Mesenchymal stem cell (in vitro differentiated cells and primary cell): ENCODE results near the gene FCHSD2.
A peak's percentile ranks its signal among the peaks of the same experiment; 100 is the strongest.

ENCODE experiments used
- DNase-seq: peaks from one replicate; pipeline ENCODE4 v3.0.0-alpha.2; 2013
- H2AFZ ChIP-seq: one replicate; pipeline ENCODE4 v1.6.1; 2013; ENCODE audit warnings: low read depth, mild to moderate bottlenecking, control low read depth, inconsistent platforms, low read length, moderate library complexity
- H2AK5ac ChIP-seq: 2 replicates; pipeline ENCODE4 v1.6.1; 2013; ENCODE audit warnings: low read length, moderate library complexity, mild to moderate bottlenecking, inconsistent platforms; ENCODE audit not compliant: severe bottlenecking
- H2BK120ac ChIP-seq: one replicate; pipeline ENCODE4 v1.6.1; 2013; ENCODE audit warnings: low read depth, mild to moderate bottlenecking, inconsistent platforms, low read length, moderate library complexity
- H2BK12ac ChIP-seq, 2 experiments: one replicate each; pipeline ENCODE4 v1.6.1; 2013; ENCODE audit warnings: inconsistent platforms in 2 of 2, low read length in 2 of 2, mild to moderate bottlenecking in 2 of 2, moderate library complexity in 2 of 2, control low read depth in 1 of 2
- H2BK15ac ChIP-seq: one replicate; pipeline ENCODE4 v1.6.1; 2013; ENCODE audit warnings: mild to moderate bottlenecking, low read depth, inconsistent platforms; ENCODE audit not compliant: poor library complexity, severe bottlenecking
- H2BK5ac ChIP-seq: 2 replicates; pipeline ENCODE4 v1.6.1; 2013; ENCODE audit warnings: low read depth, mild to moderate bottlenecking, low read length, control low read depth, inconsistent platforms; ENCODE audit not compliant: poor library complexity, severe bottlenecking
- H3K14ac ChIP-seq, 2 experiments: one replicate each; pipeline ENCODE4 v1.6.1; 2013; ENCODE audit warnings: inconsistent platforms in 2 of 2, low read length in 2 of 2, control low read depth in 1 of 2, mild to moderate bottlenecking in 1 of 2, moderate library complexity in 1 of 2
- H3K18ac ChIP-seq, 2 experiments: one replicate each; pipeline ENCODE4 v1.6.1; 2013; ENCODE audit warnings: inconsistent platforms in 2 of 2, low read length in 2 of 2, control low read depth in 1 of 2, low read depth in 1 of 2, mild to moderate bottlenecking in 1 of 2
- H3K23ac ChIP-seq, 2 experiments: one replicate each; pipeline ENCODE4 v1.6.1; 2013; ENCODE audit warnings: inconsistent platforms in 2 of 2, low read length in 2 of 2, mild to moderate bottlenecking in 2 of 2, moderate library complexity in 2 of 2, control low read depth in 1 of 2
- H3K27ac ChIP-seq: 2 replicates; pipeline ENCODE4 v1.5.1; 2013; ENCODE audit warnings: mild to moderate bottlenecking, moderate library complexity, low read length, control low read depth, inconsistent platforms; ENCODE audit not compliant: poor library complexity, severe bottlenecking
- H3K27me3 ChIP-seq, 2 experiments: 2 replicates each; pipeline versions ENCODE4 v1.6.1 to v1.7.0; 2013; ENCODE audit warnings: low read length in 2 of 2, mild to moderate bottlenecking in 2 of 2, moderate library complexity in 2 of 2, control low read depth in 1 of 2, inconsistent platforms in 1 of 2; ENCODE audit not compliant: control insufficient read depth in 1 of 2, insufficient read depth in 1 of 2
- H3K36me3 ChIP-seq, 2 experiments: 2 replicates each; pipeline versions ENCODE4 v1.6.1 to v1.7.0; 2013; ENCODE audit warnings: low read length in 2 of 2, control low read depth in 1 of 2, inconsistent platforms in 1 of 2, low read depth in 1 of 2, mild to moderate bottlenecking in 1 of 2; ENCODE audit not compliant: insufficient read depth in 2 of 2, control insufficient read depth in 1 of 2
- H3K4ac ChIP-seq, 2 experiments: one replicate each; pipeline ENCODE4 v1.6.1; 2013; ENCODE audit warnings: inconsistent platforms in 2 of 2, low read length in 2 of 2, mild to moderate bottlenecking in 2 of 2, moderate library complexity in 2 of 2, control low read depth in 1 of 2, low read depth in 1 of 2
- H3K4me1 ChIP-seq: 2 replicates; pipeline ENCODE4 v1.6.1; 2013; ENCODE audit warnings: low read depth, low read length, control low read depth; ENCODE audit not compliant: control insufficient read depth, insufficient read depth
- H3K4me2 ChIP-seq: 2 replicates; pipeline ENCODE4 v1.6.1; 2013; ENCODE audit warnings: low read length, mild to moderate bottlenecking, inconsistent platforms; ENCODE audit not compliant: poor library complexity, severe bottlenecking
- H3K4me3 ChIP-seq, 2 experiments: 2 replicates each; pipeline versions ENCODE4 v1.5.1 to v1.7.0; 2013; ENCODE audit warnings: low read length in 2 of 2, mild to moderate bottlenecking in 2 of 2, control low read depth in 1 of 2, low read depth in 1 of 2; ENCODE audit not compliant: insufficient read depth in 1 of 2
- H3K79me1 ChIP-seq: replicated peaks from 2 replicates; pipeline ENCODE4 v1.6.1; 2013; ENCODE audit warnings: mild to moderate bottlenecking, control low read depth, low read length, inconsistent platforms; ENCODE audit not compliant: poor library complexity, severe bottlenecking
- H3K9ac ChIP-seq: 2 replicates; pipeline ENCODE4 v1.7.0; 2013; ENCODE audit warnings: mild to moderate bottlenecking, low read length, moderate library complexity
- H3K9me3 ChIP-seq: 2 replicates; pipeline ENCODE4 v1.7.0; 2013; ENCODE audit warnings: mild to moderate bottlenecking, low read length; ENCODE audit not compliant: control insufficient read depth
- H4K8ac ChIP-seq: one replicate; pipeline ENCODE4 v1.6.1; 2013; ENCODE audit warnings: inconsistent platforms, mild to moderate bottlenecking, low read length, moderate library complexity
- H4K91ac ChIP-seq: one replicate; pipeline ENCODE4 v1.6.1; 2013; ENCODE audit warnings: mild to moderate bottlenecking, low read length, inconsistent platforms
- WGBS: methylation state at CpG from one replicate; pipeline ENCODE4 v1.1.7; 2013; ENCODE audit warnings: mixed read lengths; 5-methylcytosine and 5-hydroxymethylcytosine counted together

Gene FCHSD2

DNA sequence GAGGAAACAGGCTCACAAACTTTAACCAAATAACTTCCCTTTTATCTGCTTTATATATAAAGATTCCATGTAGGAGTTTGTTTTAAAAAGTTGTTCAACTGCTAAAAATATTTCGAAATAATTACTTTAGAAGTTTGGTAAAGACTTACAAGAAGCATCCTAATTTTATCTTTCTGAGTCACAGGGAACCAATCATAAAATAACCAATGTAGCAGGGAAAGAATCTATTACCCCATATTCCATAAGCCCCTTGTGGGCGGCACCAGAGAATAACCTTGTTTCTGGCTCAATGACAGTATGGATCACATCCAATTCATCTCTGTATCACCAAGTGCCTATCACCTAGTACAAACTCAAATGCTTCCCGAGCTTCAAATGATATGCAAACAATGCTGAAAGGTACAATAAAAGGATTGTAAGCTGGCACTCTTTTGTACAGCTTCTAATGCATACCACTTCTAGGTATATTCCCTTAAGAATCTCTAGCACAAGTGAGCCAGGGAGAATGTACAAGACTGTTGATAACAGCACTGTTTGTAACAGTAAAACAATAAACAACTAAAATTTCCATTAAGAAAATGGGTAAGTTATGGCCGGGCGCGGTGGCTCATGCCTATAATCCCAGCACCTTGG, 169.5 kb downstream of the FCHSD2 start:
- H3K9ac ChIP-seq, result peak overlapping the region; percentile 50
- H3K4me2 ChIP-seq, result no peak overlapping the region
- peaks cover 3% of the 10 kb centered on the region for H3K9me3 ChIP-seq
- peaks cover 13% of the 10 kb centered on the region for H3K79me1 ChIP-seq
- H2BK15ac ChIP-seq, result no peak overlapping the region
- no peak overlapping the region for H2BK120ac ChIP-seq
- H3K27me3 ChIP-seq, result no peaks in the 10 kb centered on the region
- no peak overlapping the region for H2BK12ac ChIP-seq
- no peak overlapping the region for H3K23ac ChIP-seq
- no peaks in the 10 kb centered on the region for H3K36me3 ChIP-seq
- H3K27ac ChIP-seq, result no peak overlapping the region
- H3K4ac ChIP-seq, result no peak overlapping the region
- no peaks in the 10 kb centered on the region for H3K4me1 ChIP-seq
- no peak overlapping the region for H3K18ac ChIP-seq
- peak; percentile 22 for DNase-seq
- H4K8ac ChIP-seq, result no peak overlapping the region
- no peak overlapping the region for H2AFZ ChIP-seq
- H4K91ac ChIP-seq, result no peak overlapping the region
- H2AK5ac ChIP-seq, result no peak overlapping the region
- no peak overlapping the region for H3K14ac ChIP-seq
- no peak overlapping the region for H2BK5ac ChIP-seq
- WGBS, result 100% methylated on average over 1 of the region's 6 CpGs
- no peak overlapping the region for H3K4me3 ChIP-seq

DNA sequence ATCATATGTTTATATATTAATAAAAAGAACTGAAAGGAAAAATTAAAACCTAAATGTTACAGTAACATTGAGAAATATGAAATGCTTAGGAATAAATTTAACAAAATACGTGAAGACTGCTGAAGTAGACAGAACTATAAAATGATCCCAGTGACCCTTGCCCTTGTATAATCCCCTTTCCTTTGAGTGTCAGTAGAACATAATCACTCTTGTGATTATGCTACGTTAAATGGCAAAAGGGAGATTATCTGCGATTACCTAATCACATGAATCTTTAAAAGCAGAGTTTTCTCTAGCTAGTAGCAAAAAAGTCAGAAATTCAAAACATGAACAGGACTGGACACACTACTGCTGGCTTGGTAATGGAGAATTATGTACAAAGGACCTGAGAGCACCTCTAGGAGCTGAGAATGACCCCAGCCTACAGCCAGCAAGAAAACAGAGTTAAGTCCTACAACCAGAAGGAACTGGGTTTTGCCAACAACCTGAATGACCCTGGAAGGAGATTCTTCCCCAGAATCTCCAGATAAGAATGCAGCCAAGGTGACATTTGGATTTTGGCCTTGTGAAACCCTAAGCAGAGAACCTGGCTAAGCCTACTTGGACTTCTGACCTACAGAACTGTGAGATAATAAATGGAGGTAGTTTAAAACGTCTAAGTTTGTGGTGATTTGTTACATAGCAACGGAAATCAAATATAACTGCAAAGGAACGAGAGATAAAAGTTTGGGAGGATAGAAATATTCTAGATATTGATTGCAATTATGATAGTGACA, 170.7 kb downstream of the FCHSD2 start:
- H2BK120ac ChIP-seq, result no peak overlapping the region
- H2BK15ac ChIP-seq, result no peak overlapping the region
- H3K9me3 ChIP-seq, result no peaks in the 10 kb centered on the region
- no peak overlapping the region for H3K27ac ChIP-seq
- peaks cover 12% of the 10 kb centered on the region for H3K79me1 ChIP-seq
- no peak overlapping the region for H3K4me3 ChIP-seq
- no peaks in the 10 kb centered on the region for H3K36me3 ChIP-seq
- H3K14ac ChIP-seq, result no peak overlapping the region
- no peak overlapping the region for H3K23ac ChIP-seq
- H4K8ac ChIP-seq, result no peak overlapping the region
- H3K18ac ChIP-seq, result no peak overlapping the region
- peak overlapping the region; percentile 1 for H3K9ac ChIP-seq
- no peak overlapping the region for H3K4ac ChIP-seq
- H3K4me1 ChIP-seq, result no peaks in the 10 kb centered on the region
- no peak overlapping the region for H4K91ac ChIP-seq
- no peak overlapping the region for H2AK5ac ChIP-seq
- 90% methylated on average over 4 of the region's 6 CpGs for WGBS
- no peak overlapping the region for H2BK5ac ChIP-seq
- H3K27me3 ChIP-seq, result no peaks in the 10 kb centered on the region
- H2BK12ac ChIP-seq, result no peak overlapping the region
- DNase-seq, result no peak
- no peak overlapping the region for H2AFZ ChIP-seq
- no peak overlapping the region for H3K4me2 ChIP-seq

DNA sequence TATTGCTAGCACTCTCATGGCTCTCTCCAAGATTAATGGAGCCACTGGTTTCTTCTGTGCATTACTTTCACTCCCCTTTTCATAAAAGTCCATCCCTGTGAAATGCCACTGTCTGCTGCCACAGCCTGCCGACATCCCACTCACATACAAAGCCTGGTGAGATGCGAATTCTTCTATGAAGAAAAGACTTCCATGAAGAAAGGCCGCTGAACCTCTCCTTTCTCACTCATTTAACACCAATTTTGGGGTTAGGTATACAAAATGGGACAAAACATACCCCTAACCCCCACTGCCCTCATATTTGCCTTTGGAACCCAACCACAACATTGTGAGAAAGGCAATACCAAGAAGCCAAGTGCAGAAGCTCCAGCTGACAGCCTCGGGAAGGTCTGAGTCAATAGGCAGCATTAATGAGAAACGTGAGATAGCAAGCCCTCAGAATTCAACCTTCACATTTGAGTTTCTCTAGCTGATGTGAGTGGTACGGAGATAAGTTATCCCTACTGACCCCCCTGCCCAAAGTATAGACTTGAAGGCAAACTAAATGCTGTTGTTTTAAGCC, 171.5 kb downstream of the FCHSD2 start:
- H3K27ac ChIP-seq, result no peak overlapping the region
- H3K4me2 ChIP-seq, result no peak overlapping the region
- H4K8ac ChIP-seq, result no peak overlapping the region
- no peak overlapping the region for H2BK5ac ChIP-seq
- no peak overlapping the region for H2AFZ ChIP-seq
- DNase-seq, result no peak
- no peaks in the 10 kb centered on the region for H3K27me3 ChIP-seq
- H3K23ac ChIP-seq, result no peak overlapping the region
- H3K36me3 ChIP-seq, result no peaks in the 10 kb centered on the region
- peak overlapping the region in 1 of 2 experiments; percentile 52 for H3K18ac ChIP-seq
- H2AK5ac ChIP-seq, result no peak overlapping the region
- H4K91ac ChIP-seq, result no peak overlapping the region
- peak overlapping the region; percentile 60 for H3K9ac ChIP-seq
- no peak overlapping the region for H3K14ac ChIP-seq
- H2BK12ac ChIP-seq, result no peak overlapping the region
- H3K4me1 ChIP-seq, result no peaks in the 10 kb centered on the region
- peak overlapping the region; percentile 23 for H2BK15ac ChIP-seq
- H3K4me3 ChIP-seq, result no peak overlapping the region
- no peaks in the 10 kb centered on the region for H3K9me3 ChIP-seq
- H3K79me1 ChIP-seq, result peaks cover 12% of the 10 kb centered on the region
- WGBS, result 88% methylated on average over 6 of the region's 6 CpGs
- no peak overlapping the region for H2BK120ac ChIP-seq
- no peak overlapping the region for H3K4ac ChIP-seq

DNA sequence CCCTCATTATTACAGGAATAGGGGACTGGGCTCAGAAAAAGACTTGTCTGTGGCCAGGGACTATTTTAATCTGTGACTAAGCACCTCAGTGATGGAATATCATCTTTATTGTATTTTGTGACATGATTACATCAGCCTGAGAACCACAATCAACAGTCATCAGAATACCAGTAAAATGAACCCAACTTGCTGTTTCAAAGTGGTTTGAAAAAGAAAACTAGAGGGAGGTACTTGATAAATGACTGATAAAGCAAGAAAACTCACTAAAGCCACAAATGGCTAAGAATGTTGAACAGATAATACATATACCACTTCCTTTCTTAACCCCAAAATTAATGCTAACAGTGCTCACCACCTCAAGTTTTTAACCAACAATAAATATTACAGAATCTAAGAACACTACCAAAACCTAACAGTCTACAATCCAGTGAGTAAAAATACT, 172.2 kb downstream of the FCHSD2 start:
- no peak overlapping the region for H2BK15ac ChIP-seq
- no peak overlapping the region for H2BK5ac ChIP-seq
- no peaks in the 10 kb centered on the region for H3K9me3 ChIP-seq
- no peak overlapping the region for H3K4me3 ChIP-seq
- no peak overlapping the region for H3K4ac ChIP-seq
- no peak overlapping the region for H4K91ac ChIP-seq
- no peak overlapping the region for H3K4me2 ChIP-seq
- H3K4me1 ChIP-seq, result no peaks in the 10 kb centered on the region
- no peak overlapping the region for H2AFZ ChIP-seq
- no peak overlapping the region for H3K18ac ChIP-seq
- H3K27ac ChIP-seq, result no peak overlapping the region
- no peaks in the 10 kb centered on the region for H3K36me3 ChIP-seq
- no peak overlapping the region for H4K8ac ChIP-seq
- peak; percentile 71 for DNase-seq
- H3K23ac ChIP-seq, result no peak overlapping the region
- H3K79me1 ChIP-seq, result peaks cover 12% of the 10 kb centered on the region
- H3K9ac ChIP-seq, result peak overlapping the region; percentile 60
- no peak overlapping the region for H3K14ac ChIP-seq
- H2AK5ac ChIP-seq, result no peak overlapping the region
- no peaks in the 10 kb centered on the region for H3K27me3 ChIP-seq
- H2BK12ac ChIP-seq, result no peak overlapping the region
- H2BK120ac ChIP-seq, result no peak overlapping the region
